HG02973 (cell line): ENCODE measurements around the gene CYB561.

Experiments used
- ATAC-seq: cut with Tn5 transposase; IDR thresholded peaks from one replicate; pipeline ENCODE4 v1.9.1; 2021; ENCODE audit warnings: moderate library complexity; ENCODE audit not compliant: unreplicated experiment

The CYB561 gene

GRCh38 chr17:63418540-63418939, 27.6 kb downstream of the CYB561 start:
- no peak for ATAC-seq

DNA sequence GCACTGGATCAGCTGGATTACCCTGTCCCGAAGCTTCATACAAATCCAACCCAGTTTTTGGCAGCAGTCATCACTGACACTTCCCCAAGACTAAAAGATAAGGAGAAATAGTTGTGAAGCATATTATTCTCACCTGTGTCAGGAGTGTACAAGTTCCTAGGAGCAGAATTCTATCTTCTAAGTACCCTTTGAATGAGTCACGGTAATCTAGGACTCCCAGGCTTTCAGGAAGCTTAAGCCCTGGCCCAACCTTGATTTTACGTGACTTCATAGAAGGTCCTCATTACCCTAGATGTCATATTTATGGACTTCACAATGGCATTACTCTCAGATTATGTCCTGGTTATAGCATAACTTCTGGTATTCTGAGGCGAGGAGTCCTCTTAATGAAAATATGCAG, 31.9 kb downstream of the CYB561 start:
- ATAC-seq = no peak

GRCh38 chr17:63413128-63413527, 33.0 kb downstream of the CYB561 start:
- no peak for ATAC-seq

- no peak for ATAC-seq
Observed at GRCh38 chr17:63412234-63412633, 33.9 kb downstream of the CYB561 start.

DNA sequence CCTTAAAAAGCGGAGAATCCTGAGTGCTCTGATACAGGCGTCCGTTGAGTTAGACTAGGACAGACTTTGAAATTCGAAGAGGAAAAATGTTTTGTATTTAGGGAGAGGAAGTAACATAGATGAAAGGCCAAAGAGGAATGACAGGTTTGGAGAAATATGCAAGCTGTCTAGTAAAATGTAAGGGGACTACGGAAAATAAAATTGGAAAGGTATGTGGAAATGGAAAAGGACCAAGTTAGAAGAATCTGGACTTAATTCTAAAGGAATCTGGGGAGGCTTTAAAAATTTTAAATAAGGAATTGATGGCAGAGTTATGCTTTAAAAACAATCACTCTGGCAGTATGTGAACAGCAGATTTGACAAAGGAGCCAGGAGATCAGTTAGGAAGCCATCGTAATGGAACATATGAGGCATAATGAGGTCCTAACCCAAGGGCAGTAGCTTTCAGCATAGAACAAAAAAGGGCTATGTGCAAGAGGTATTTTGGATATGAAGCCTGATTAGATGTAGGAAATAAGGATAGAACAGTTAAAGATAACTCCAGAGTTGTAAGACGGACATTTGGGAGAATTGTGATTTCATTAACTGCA, 38.3 kb downstream of the CYB561 start:
- ATAC-seq = no peak

- peak; percentile 85 for ATAC-seq
Observed at GRCh38 chr17:63406689-63407330, 39.3 kb downstream of the CYB561 start.

DNA sequence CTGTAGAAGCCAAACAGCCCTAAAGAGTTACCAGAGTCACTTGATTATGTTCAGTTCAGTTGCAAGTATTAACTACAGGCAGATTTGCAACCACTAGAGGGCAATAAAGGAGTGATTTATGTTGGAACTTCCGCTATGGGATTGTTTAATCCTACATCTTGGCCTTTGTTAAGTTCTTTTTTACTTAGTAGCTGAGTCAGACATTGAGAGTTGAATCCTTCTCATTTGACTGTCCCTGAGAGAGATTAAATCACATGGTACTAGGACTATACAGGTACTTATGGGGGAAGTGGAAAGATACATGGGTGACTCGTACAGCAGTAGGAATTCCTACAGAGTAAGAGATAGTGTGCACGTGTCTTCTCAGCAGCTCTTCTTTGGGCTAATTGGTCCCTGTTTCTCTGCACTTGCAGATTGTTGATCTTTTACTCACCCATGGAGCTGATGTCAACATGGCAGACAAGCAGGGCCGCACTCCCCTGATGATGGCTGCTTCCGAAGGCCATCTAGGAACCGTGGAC, 40.3 kb downstream of the CYB561 start:
- ATAC-seq = no peak

DNA sequence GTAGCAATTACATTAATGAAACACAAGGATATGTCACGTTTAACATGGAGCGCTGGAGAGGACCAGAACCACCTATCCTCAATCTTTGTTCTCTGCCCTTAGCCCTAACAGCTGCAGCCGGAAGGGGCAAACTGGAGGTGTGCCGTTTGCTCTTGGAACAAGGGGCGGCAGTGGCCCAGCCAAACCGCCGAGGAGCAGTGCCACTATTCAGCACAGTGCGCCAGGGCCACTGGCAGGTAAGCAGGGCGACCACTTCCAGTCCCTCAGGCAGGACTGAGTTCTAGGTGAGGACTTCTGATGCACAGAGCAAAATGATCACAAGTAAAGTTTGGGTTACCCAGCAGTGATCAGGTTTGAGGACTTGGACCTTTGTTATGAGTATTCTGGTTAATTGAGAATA, 41.1 kb downstream of the CYB561 start:
- ATAC-seq = no peak

GRCh38 chr17:63402431-63403212, 43.5 kb downstream of the CYB561 start:
- no peak for ATAC-seq

DNA sequence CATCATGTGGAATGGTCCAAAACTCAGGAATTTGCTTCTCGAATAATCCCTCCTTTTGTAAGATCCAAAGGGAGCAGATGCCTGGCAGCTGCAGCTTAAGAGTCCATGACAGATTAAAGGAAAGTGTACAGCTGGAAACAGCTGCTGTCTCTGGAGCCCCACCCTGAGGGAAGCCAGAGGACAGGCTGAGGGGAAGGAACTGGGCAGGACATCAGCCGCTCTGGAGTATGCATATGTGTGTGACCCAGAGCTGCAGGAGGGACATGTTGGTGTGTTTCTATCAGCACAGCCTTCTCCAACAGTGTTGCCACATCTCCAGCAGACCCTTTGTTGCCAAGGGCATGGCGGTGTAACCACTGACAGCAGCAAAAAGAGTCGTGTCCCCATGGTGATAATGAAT, 46.2 kb downstream of the CYB561 start:
- no peak for ATAC-seq

DNA sequence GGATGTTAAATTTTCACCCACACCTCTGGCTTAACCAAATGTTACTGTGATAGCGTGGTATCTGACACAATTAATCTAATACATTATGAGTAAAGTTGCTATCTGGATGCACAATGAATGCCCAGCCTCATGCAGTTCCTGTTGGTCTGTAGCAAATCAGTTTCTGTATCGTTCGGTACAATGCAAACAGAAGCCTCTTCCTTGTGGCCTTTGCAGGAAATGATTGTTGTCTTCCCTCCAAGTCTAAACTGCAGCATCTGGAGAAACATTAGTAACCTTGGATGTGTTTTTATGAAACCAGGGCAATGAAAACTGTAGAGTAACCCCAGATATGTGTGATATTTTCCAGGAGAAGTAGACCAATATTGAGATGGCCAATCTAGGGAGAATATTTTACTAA, 46.8 kb downstream of the CYB561 start:
- no peak for ATAC-seq

- no peak for ATAC-seq
Observed at GRCh38 chr17:63398680-63399079, 47.4 kb downstream of the CYB561 start.

DNA sequence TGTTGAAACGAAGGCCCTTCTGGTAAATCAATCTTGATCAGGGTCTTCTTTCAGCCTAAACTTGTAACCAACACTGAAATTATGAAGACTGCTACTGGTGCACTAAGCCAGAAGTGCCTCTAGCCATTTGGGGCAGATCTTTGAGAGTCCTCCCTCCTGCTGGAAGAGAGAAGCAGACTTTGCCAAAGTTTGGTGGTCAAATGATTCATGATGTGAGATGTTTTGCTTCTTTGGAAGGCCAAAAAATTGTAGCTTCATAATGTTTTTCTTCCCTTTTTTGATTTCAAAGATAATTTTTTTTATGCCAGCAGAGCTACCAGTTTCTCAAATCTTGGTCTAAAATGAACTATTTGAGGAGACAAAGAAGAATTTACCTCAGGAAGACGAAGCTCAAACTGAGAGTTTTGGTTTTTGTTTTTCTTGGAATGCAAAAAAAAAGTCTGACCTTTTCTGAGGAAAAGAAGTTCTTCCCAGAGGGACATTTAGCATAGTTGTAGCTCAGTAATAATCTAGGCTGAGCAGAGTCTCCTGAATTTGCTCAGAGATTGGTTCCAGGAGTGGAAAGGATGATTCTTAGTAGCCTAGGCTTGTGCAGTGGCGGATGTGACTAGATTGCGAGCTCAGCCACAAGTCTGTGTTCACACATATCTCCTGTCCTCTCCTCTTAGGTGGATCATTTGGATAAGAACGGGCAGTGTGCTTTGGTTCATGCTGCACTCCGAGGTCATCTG, 50.9 kb downstream of the CYB561 start:
- no peak for ATAC-seq

GRCh38 chr17:63390090-63390489, 56.0 kb downstream of the CYB561 start:
- ATAC-seq = no peak

GRCh38 chr17:63387656-63388340, 58.3 kb downstream of the CYB561 start:
- no peak for ATAC-seq

- ATAC-seq = no peak
Observed at GRCh38 chr17:63382826-63383225, 63.3 kb downstream of the CYB561 start.
